Adrenal gland (tissue), 12 donors: ENCODE data around the gene SMIM1. TPM values are rescaled to one million over a fixed set of nuclear protein-coding genes. Genes with fewer than 3 reads are reported as not detected.

Source experiments
- DNase-seq, 7 donors: peaks; one replicate each; pipeline ENCODE4 v3.0.0-alpha.2; 2019 to 2020
- H3K27ac ChIP-seq, 5 donors: fragments of 200-600 bp; sonication (generic) in 4 of 5; 1 replicate in 3 of 5; 2 replicates in 2 of 5; pipeline versions ENCODE4 v1.5.1 to v1.8.0; 2016 to 2020; ENCODE audit warnings: mild to moderate bottlenecking in 1 of 5
- H3K27me3 ChIP-seq: fragments of 200-600 bp; 2 replicates; pipeline ENCODE4 v1.8.0; 2021
- H3K36me3 ChIP-seq, 2 donors: fragments of 200-600 bp; replicated peaks in 1 of 2; 1 replicate in 1 of 2; 2 replicates in 1 of 2; pipeline versions ENCODE4 v1.5.1 to v1.8.0; 2018 to 2022
- H3K4me1 ChIP-seq, 2 donors: fragments of 200-600 bp; replicated peaks in 1 of 2; 1 replicate in 1 of 2; 2 replicates in 1 of 2; pipeline versions ENCODE4 v1.5.1 to v1.8.0; 2018 to 2021
- H3K4me3 ChIP-seq, 4 donors: fragments of 200-600 bp; sonication (generic) in 3 of 4; one replicate each; pipeline ENCODE4 v1.5.1; 2016 to 2018
- H3K9me3 ChIP-seq, 3 donors: fragments of 200-600 bp; sonication (generic) in 1 of 3; replicated peaks in 1 of 3; 1 replicate in 2 of 3; 2 replicates in 1 of 3; pipeline versions ENCODE4 v1.5.1 to v1.8.0; 2016 to 2021
- POLR2A ChIP-seq, 2 donors: fragments of 450-650 bp; IDR thresholded peaks; one replicate each; pipeline ENCODE4 v1.6.1; 2017; ENCODE audit warnings: antibody characterized with exemption in 2 of 2, mild to moderate bottlenecking in 2 of 2, moderate library complexity in 1 of 2
- WGBS, 4 donors: extraction: QIAGEN DNeasy Blood & Tissue Kit in 2 of 4; methylation state at CpG; one replicate each; pipeline versions ENCODE4 v1.1.5 to v1.1.7; 2013 to 2017; 5-methylcytosine and 5-hydroxymethylcytosine counted together
- intact Hi-C, 2 donors: fragments of 100-400 bp; cut with DNase I; formaldehyde crosslinking; loops; one replicate each; pipeline versions ENCODE4 v1.14.1 to v1.15.0; 2022 to 2023
- polyA plus RNA-seq, 3 donors: library from polyadenylated mRNA; stranded (reverse); fragments of 200-250 nt in 2 of 3; fragments of 350-450 nt in 1 of 3; fragmentation: Illumina TruSeq in 1 of 3; extraction: RNeasy Lipid Tissue Mini Kit (QIAGEN cat#74804) in 1 of 3; gene quantifications; one replicate each; pipeline ENCODE4 v1.2.3, GENCODE V29; 2013 to 2014
- total RNA-seq, 9 donors: library from RNA; depleted of rRNA in 4 of 9; stranded (reverse); fragments of >200 nt in 4 of 9; fragments of 120-200 nt in 1 of 9; fragmentation: NEBNext Ultra II Directional in 1 of 9; extraction: Animal tissue kit (Norgen Biotek cat#: 25700) in 1 of 9; gene quantifications; one replicate each; pipeline versions ENCODE4 v1.1.0 to v1.2.4, GENCODE V29; 2013 to 2023
- TF ChIP-seq, protein P1 (sequence below), 6 experiments: fragments of 450-650 bp in 4 of 6; fragments of 200-600 bp in 2 of 6; sonication (generic) in 1 of 6; IDR thresholded peaks; 1 replicate in 5 of 6; 2 replicates in 1 of 6; pipeline versions ENCODE4 v1.5.1 to v1.8.0; 2016 to 2021; ENCODE audit warnings: antibody characterized with exemption in 6 of 6, mild to moderate bottlenecking in 2 of 6, moderate library complexity in 1 of 6
- donor health status: healthy with polysubstance abuse.
- donor health status: Bipolar disorder and iron deficiency.
- donor health status: DM: yes; HTN: yes; CAD: no.
- donor health status: DM: no; HTN: no; CAD: no.
- donor health status: DM: no; HTN: no; CAD: no.
- donor health status: DM: yes; HTN: yes; CAD: no.

The SMIM1 gene
- total and polyA plus RNA-seq, 12 donors, result 0.35 to 22.0 (median 7.0) TPM; not detected in 2

DNA sequence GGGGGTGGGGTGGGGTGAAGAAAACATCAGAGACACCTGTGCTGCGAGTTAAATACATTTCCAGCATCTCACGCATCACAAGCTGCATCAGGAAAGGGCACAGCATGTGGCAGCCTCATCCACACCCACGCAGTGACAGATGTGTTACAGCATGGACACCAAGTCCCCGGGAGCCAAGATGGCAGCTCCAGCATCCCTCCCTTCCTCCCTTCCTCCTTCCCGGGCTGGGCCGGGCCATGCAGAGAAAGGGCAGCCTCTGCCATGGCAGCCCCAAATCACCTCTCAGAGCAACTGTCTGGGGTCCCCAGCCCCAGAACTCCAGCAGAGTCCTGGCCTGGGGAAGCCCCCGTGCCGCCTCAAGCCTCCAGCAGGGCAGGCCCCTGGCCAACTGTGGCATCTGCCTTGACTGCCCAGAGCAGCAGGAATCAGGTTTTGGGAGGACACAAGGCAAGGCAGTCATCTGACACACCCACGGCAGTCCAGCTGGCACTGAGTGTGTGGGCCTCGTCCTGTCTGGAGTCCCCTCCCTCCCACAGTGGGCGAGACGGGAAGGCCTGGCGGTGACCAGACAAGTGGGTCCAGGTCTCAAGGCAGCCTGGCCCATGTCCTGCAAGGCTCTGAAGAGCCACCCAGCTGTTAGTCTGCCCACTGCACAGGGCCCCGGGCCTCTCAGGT, 6.2 kb downstream of the SMIM1 start:
- WGBS, 4 donors, result 81 to 89% (median 82%) methylated on average over 11 to 14 of the region's 14 CpGs
- peaks cover 0 to 46% of the 10 kb centered on the region in 2 donors for H3K36me3 ChIP-seq
- no peak for DNase-seq
- H3K4me3 ChIP-seq, result no peak overlapping the region
- H3K27me3 ChIP-seq, result no peaks in the 10 kb centered on the region
- intact Hi-C loops, result no loop called here
- H3K27ac ChIP-seq, result no peak overlapping the region
- peaks cover 0 to 17% of the 10 kb centered on the region in 2 donors for H3K4me1 ChIP-seq
- H3K9me3 ChIP-seq, result no peaks in the 10 kb centered on the region
- TF ChIP-seq, protein P1, sequence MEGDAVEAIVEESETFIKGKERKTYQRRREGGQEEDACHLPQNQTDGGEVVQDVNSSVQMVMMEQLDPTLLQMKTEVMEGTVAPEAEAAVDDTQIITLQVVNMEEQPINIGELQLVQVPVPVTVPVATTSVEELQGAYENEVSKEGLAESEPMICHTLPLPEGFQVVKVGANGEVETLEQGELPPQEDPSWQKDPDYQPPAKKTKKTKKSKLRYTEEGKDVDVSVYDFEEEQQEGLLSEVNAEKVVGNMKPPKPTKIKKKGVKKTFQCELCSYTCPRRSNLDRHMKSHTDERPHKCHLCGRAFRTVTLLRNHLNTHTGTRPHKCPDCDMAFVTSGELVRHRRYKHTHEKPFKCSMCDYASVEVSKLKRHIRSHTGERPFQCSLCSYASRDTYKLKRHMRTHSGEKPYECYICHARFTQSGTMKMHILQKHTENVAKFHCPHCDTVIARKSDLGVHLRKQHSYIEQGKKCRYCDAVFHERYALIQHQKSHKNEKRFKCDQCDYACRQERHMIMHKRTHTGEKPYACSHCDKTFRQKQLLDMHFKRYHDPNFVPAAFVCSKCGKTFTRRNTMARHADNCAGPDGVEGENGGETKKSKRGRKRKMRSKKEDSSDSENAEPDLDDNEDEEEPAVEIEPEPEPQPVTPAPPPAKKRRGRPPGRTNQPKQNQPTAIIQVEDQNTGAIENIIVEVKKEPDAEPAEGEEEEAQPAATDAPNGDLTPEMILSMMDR (IDR thresholded peaks at IDR 0.05), result no peak
- no peak for TF ChIP-seq POLR2A (IDR thresholded peaks at IDR 0.05)

DNA sequence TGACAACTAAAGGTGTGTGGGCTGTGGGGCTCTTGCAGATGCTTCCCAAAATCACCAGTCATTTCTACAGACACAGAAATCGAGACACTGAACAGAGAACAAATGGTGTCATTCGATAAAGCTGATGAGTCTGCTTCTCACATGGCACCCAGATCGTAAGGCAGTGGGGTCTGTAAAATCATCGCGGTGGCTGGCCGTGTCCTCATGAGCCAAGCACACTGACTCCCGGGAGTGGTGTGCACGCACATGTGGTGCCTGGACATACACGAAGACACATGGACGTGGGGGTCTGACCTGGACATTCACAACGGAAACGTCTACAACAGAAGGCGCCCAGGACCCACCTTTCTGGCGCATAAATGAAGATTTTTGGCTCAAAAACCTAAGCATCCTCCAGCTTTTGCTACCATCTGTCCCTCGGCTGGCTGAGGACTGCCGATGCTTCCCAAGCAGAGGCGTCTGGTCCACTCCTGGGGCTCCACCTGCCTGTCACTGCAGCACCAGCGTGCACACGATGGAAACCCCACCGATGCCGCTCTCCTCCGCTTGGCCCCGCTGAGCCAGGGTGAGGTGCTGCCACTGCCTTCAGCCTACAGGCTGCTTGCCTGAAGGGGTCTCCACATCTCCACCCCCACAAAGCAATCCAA, 6.8 kb downstream of the SMIM1 start:
- DNase-seq, result peak in 1 of 7 donors; percentile 11
- intact Hi-C loops, result no loop called here
- H3K27ac ChIP-seq, result no peak overlapping the region
- WGBS, 4 donors, result 90 to 93% (median 92%) methylated on average over 23 of the region's 23 CpGs
- H3K9me3 ChIP-seq, result no peaks in the 10 kb centered on the region
- peaks cover 0 to 53% of the 10 kb centered on the region in 2 donors for H3K36me3 ChIP-seq
- H3K4me3 ChIP-seq, result no peak overlapping the region
- H3K27me3 ChIP-seq, result no peaks in the 10 kb centered on the region
- TF ChIP-seq POLR2A (IDR thresholded peaks at IDR 0.05), result no peak
- TF ChIP-seq, protein P1 (IDR thresholded peaks at IDR 0.05), result no peak
- peaks cover 0 to 17% of the 10 kb centered on the region in 2 donors for H3K4me1 ChIP-seq

DNA sequence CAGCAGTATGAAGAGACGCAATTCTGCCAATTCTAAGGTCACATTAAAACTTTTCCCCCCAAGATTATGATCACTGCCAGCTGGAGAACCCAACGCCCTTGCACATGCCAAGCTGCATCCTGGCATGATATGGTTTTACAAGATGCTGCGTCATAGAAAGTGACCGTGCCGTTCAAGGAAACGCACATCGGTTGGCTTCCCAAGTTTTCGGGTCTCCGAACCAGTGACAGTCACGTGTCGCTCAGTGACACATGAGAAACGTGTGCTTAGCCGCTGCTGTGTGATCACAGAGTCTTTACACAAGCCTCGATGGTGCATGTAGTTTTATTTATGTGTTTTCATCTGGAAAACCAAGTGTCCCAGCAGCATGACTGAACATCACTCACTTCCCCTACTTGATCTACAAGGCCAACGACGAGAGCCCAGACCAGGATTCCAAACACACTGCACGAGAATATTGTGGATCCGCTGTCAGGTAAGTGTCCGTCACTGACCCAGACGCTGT, 7.4 kb downstream of the SMIM1 start:
- no peak overlapping the region for H3K27ac ChIP-seq
- no peaks in the 10 kb centered on the region for H3K27me3 ChIP-seq
- DNase-seq, result peak in 1 of 7 donors; percentile 8
- TF ChIP-seq, protein P1 (IDR thresholded peaks at IDR 0.05), result no peak
- no peak for TF ChIP-seq POLR2A (IDR thresholded peaks at IDR 0.05)
- H3K4me1 ChIP-seq, result peaks cover under 1 to 11% of the 10 kb centered on the region in 2 donors
- intact Hi-C loops, result no loop called here
- WGBS, 4 donors, result 88 to 94% (median 90%) methylated on average over 18 to 20 of the region's 20 CpGs
- H3K4me3 ChIP-seq, result no peak overlapping the region
- no peaks in the 10 kb centered on the region for H3K9me3 ChIP-seq
- peaks cover 0 to 59% of the 10 kb centered on the region in 2 donors for H3K36me3 ChIP-seq

DNA sequence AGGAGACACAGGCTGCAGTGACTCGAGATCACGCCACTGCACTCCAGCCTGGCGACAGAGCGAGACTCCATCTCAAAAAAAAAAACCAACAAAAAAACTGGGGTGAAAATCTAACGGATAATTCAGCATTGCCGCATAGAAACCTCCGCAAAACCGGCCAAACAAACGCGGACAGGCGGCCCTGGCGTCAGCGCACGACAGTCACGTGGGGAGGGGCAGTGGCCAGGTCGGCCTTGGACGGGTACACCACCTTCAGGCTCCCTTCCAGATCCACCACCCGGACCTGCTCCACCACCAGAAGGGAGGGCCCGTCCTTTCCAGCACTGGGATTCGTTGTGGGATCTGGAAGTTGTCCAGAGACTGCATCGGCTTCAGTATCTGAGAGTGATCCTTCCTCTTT, 8.4 kb downstream of the SMIM1 start:
- no peak overlapping the region for H3K27ac ChIP-seq
- H3K4me1 ChIP-seq, result peaks cover 2 to 8% of the 10 kb centered on the region in 2 donors
- H3K4me3 ChIP-seq, result no peak overlapping the region
- H3K27me3 ChIP-seq, result no peaks in the 10 kb centered on the region
- H3K9me3 ChIP-seq, result no peaks in the 10 kb centered on the region
- WGBS, 4 donors, result 90 to 92% (median 91%) methylated on average over 21 of the region's 21 CpGs
- DNase-seq, result peak in 1 of 7 donors; percentile 8
- H3K36me3 ChIP-seq, result peaks cover 0 to 68% of the 10 kb centered on the region in 2 donors
- TF ChIP-seq, protein P1 (IDR thresholded peaks at IDR 0.05), result no peak
- TF ChIP-seq POLR2A (IDR thresholded peaks at IDR 0.05), result no peak
- intact Hi-C loops, result no loop called here
